CD14-positive monocyte (primary cell): ENCODE data around the gene ARL15. TPM values are rescaled to one million over a fixed set of nuclear protein-coding genes. Genes with fewer than 3 reads are reported as not detected.

Source experiments
- DNase-seq, 3 donors: peaks; one replicate each; pipeline ENCODE4 v3.0.0-alpha.2; 2011 to 2022
- H2AFZ ChIP-seq: 2 replicates; pipeline ENCODE4 v1.6.0; 2012; ENCODE audit warnings: mild to moderate bottlenecking, low read depth, low read length, inconsistent platforms; ENCODE audit not compliant: insufficient read depth, poor library complexity, severe bottlenecking
- H3K27ac ChIP-seq, 2 donors: 1 replicate in 1 of 2; 2 replicates in 1 of 2; pipeline ENCODE4 v1.5.1; 2012 to 2013; ENCODE audit warnings: low read length in 2 of 2, control low read depth in 1 of 2, inconsistent platforms in 1 of 2, low read depth in 1 of 2, mild to moderate bottlenecking in 1 of 2
- H3K27me3 ChIP-seq, 2 donors: one replicate each; pipeline versions ENCODE4 v1.6.0 to v1.6.1; 2011 to 2013; ENCODE audit warnings: low read length in 2 of 2; ENCODE audit not compliant: control insufficient read depth in 2 of 2, insufficient read depth in 2 of 2
- H3K36me3 ChIP-seq, 2 donors: replicated peaks in 1 of 2; 1 replicate in 1 of 2; 2 replicates in 1 of 2; pipeline versions ENCODE4 v1.5.1 to v1.6.1; 2012 to 2013; ENCODE audit warnings: low read length in 2 of 2, control low read depth in 1 of 2, inconsistent platforms in 1 of 2, mild to moderate bottlenecking in 1 of 2; ENCODE audit not compliant: insufficient read depth in 2 of 2, control insufficient read depth in 1 of 2
- H3K4me1 ChIP-seq, 2 donors: 1 replicate in 1 of 2; 2 replicates in 1 of 2; pipeline versions ENCODE4 v1.5.1 to v1.6.1; 2012 to 2013; ENCODE audit warnings: low read length in 2 of 2, control low read depth in 1 of 2, inconsistent platforms in 1 of 2, mild to moderate bottlenecking in 1 of 2, moderate library complexity in 1 of 2; ENCODE audit not compliant: insufficient read depth in 2 of 2, control insufficient read depth in 1 of 2
- H3K4me2 ChIP-seq: replicated peaks from 2 replicates; pipeline ENCODE3; 2012; ENCODE audit warnings: low read length, moderate library complexity, mild to moderate bottlenecking; ENCODE audit not compliant: poor library complexity, severe bottlenecking; ENCODE audit errors: extremely low read depth
- H3K4me3 ChIP-seq, 3 experiments: fragments of 200-600 bp in 1 of 3; sonication (generic) in 1 of 3; replicated peaks in 1 of 3; 1 replicate in 2 of 3; 2 replicates in 1 of 3; pipeline ENCODE4 v1.5.1; 2011 to 2013; ENCODE audit warnings: low read length in 3 of 3, mild to moderate bottlenecking in 3 of 3, control low read depth in 2 of 3, low read depth in 2 of 3, inconsistent platforms in 1 of 3, moderate library complexity in 1 of 3
- H3K79me2 ChIP-seq: 2 replicates; pipeline ENCODE4 v1.6.0; 2012; ENCODE audit warnings: mild to moderate bottlenecking, control low read depth, inconsistent platforms, low read length, moderate library complexity; ENCODE audit not compliant: insufficient read depth
- H3K9ac ChIP-seq: 2 replicates; pipeline ENCODE4 v1.6.0; 2017; ENCODE audit warnings: low read length, mild to moderate bottlenecking; ENCODE audit not compliant: insufficient read depth, poor library complexity, severe bottlenecking
- H3K9me3 ChIP-seq, 2 donors: replicated peaks in 1 of 2; 1 replicate in 1 of 2; 2 replicates in 1 of 2; pipeline versions ENCODE4 v1.5.1 to v1.6.1; 2012 to 2013; ENCODE audit warnings: low read length in 2 of 2, control low read depth in 1 of 2; ENCODE audit not compliant: control insufficient read depth in 1 of 2, insufficient read depth in 1 of 2
- H4K20me1 ChIP-seq: 2 replicates; pipeline ENCODE4 v1.6.0; 2012; ENCODE audit warnings: mild to moderate bottlenecking, low read length, control low read depth, moderate library complexity; ENCODE audit not compliant: insufficient read depth
- H3K27ac Mint-ChIP-seq, 7 donors: one replicate each; pipeline ENCODE4 v1.8.0; 2020; ENCODE audit warnings: mild to moderate bottlenecking in 7 of 7, mixed read lengths in 7 of 7, moderate library complexity in 6 of 7, inconsistent platforms in 2 of 7
- H3K27me3 Mint-ChIP-seq, 3 donors: one replicate each; pipeline ENCODE4 v1.8.0; 2021 to 2022; ENCODE audit warnings: low read depth in 3 of 3, mild to moderate bottlenecking in 3 of 3, mixed read lengths in 3 of 3, moderate library complexity in 3 of 3, inconsistent platforms in 1 of 3
- H3K36me3 Mint-ChIP-seq, 2 donors: one replicate each; pipeline ENCODE4 v1.8.0; 2020; ENCODE audit warnings: mixed read lengths in 2 of 2, inconsistent platforms in 1 of 2, mild to moderate bottlenecking in 1 of 2
- H3K4me1 Mint-ChIP-seq: one replicate; pipeline ENCODE4 v1.8.0; 2020; ENCODE audit warnings: mild to moderate bottlenecking, mixed read lengths
- H3K4me3 Mint-ChIP-seq, 2 donors: one replicate each; pipeline ENCODE4 v1.8.0; 2020; ENCODE audit warnings: mild to moderate bottlenecking in 2 of 2, mixed read lengths in 2 of 2, moderate library complexity in 1 of 2
- H3K9me3 Mint-ChIP-seq, 7 donors: one replicate each; pipeline ENCODE4 v1.8.0; 2020 to 2022; ENCODE audit warnings: mixed read lengths in 7 of 7, mild to moderate bottlenecking in 6 of 7, moderate library complexity in 6 of 7, inconsistent platforms in 2 of 7
- WGBS: methylation state at CpG from one replicate; pipeline ENCODE4 v1.1.5; 2013; ENCODE audit warnings: missing lambda C conversion rate; ENCODE audit not compliant: insufficient coverage; 5-methylcytosine and 5-hydroxymethylcytosine counted together
- intact Hi-C, 2 donors: fragments of 100-400 bp; cut with micrococcal nuclease; formaldehyde crosslinking; loops; one replicate each; pipeline versions ENCODE4 v1.15.0 to v1.15.1; 2023
- polyA plus RNA-seq, 3 donors: library from polyadenylated mRNA; depleted of rRNA in 1 of 3; unstranded in 2 of 3; stranded (reverse) in 1 of 3; fragments of 300-500 nt in 2 of 3; fragments of >200 nt in 1 of 3; fragmentation: Illumina TruSeq in 2 of 3; gene quantifications; 1 replicate in 2 of 3; 2 replicates in 1 of 3; pipeline ENCODE4 v1.2.3, GENCODE V29; 2012 to 2021
- TF ChIP-seq, protein P1 (sequence below): fragments of 200-600 bp; IDR thresholded peaks from one replicate; pipeline ENCODE4 v1.8.0; 2022; ENCODE audit warnings: antibody characterized with exemption, mild to moderate bottlenecking

Gene ARL15
- polyA plus RNA-seq, 3 donors: 10.5 to 27.6 (median 18.0) TPM

DNA sequence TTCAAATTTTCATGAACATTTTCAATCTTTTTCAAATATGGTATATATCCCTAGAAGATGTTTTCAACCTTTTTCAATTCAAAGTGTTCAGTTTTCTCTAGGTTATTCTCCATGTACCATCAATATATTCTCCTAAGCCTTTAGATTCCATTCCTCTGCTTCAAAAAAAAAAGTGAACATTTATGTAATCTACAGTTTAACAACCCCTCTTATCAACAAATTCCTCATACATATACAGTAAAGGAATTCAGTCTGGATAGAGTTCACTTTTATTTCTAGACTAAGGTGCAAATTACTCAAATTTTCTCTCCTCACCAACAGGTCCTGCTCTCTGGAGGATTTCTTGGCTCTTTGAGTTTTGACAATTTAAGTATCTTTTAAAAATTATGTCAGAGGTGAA is 150.0 kb downstream of the ARL15 start:
- H3K4me2 ChIP-seq: no peak overlapping the region
- peaks cover 5% of the 10 kb centered on the region for H3K4me1 Mint-ChIP-seq

GRCh38 chr5:54159893-54160195 is 150.5 kb downstream of the ARL15 start:
- peaks cover 7 to 9% of the 10 kb centered on the region in 2 donors for H3K36me3 Mint-ChIP-seq
- intact Hi-C loops: no loop called here
- H3K4me3 ChIP-seq: no peak overlapping the region
- H3K4me2 ChIP-seq: no peak overlapping the region
- no peak overlapping the region for H3K9ac ChIP-seq
- no peak for DNase-seq
- no peak overlapping the region for H3K4me3 Mint-ChIP-seq
- peaks cover 5% of the 10 kb centered on the region for H3K4me1 Mint-ChIP-seq
- peaks cover 0 to 2% (median 0%) of the 10 kb centered on the region in 7 donors for H3K9me3 Mint-ChIP-seq
- peak overlapping the region in 2 of 7 donors; percentile 2 to 52 for H3K27ac Mint-ChIP-seq
- peaks cover 5 to 11% of the 10 kb centered on the region in 2 donors for H3K36me3 ChIP-seq
- H4K20me1 ChIP-seq: no peaks in the 10 kb centered on the region
- H3K27me3 ChIP-seq: no peaks in the 10 kb centered on the region
- no peaks in the 10 kb centered on the region for H3K79me2 ChIP-seq
- H2AFZ ChIP-seq: no peak overlapping the region
- WGBS: no CpG with 5 or more reads among the region's 2 CpGs
- peaks cover 0 to 11% of the 10 kb centered on the region in 2 donors for H3K4me1 ChIP-seq
- TF ChIP-seq, protein P1, sequence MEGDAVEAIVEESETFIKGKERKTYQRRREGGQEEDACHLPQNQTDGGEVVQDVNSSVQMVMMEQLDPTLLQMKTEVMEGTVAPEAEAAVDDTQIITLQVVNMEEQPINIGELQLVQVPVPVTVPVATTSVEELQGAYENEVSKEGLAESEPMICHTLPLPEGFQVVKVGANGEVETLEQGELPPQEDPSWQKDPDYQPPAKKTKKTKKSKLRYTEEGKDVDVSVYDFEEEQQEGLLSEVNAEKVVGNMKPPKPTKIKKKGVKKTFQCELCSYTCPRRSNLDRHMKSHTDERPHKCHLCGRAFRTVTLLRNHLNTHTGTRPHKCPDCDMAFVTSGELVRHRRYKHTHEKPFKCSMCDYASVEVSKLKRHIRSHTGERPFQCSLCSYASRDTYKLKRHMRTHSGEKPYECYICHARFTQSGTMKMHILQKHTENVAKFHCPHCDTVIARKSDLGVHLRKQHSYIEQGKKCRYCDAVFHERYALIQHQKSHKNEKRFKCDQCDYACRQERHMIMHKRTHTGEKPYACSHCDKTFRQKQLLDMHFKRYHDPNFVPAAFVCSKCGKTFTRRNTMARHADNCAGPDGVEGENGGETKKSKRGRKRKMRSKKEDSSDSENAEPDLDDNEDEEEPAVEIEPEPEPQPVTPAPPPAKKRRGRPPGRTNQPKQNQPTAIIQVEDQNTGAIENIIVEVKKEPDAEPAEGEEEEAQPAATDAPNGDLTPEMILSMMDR: no peak
- peaks cover 0 to 3% (median 0%) of the 10 kb centered on the region in 3 donors for H3K27me3 Mint-ChIP-seq
- peak overlapping the region in 1 of 2 donors; percentile 17 for H3K27ac ChIP-seq
- H3K9me3 ChIP-seq: no peaks in the 10 kb centered on the region

More for the DNA sequence above, 150.0 kb downstream of the ARL15 start:
- no peak overlapping the region for H3K4me3 ChIP-seq
- peak overlapping the region in 2 of 7 donors; percentile 2 to 16 for H3K27ac Mint-ChIP-seq
- peaks cover 7 to 10% of the 10 kb centered on the region in 2 donors for H3K36me3 Mint-ChIP-seq
- DNase-seq: no peak
- TF ChIP-seq, protein P1: no peak
- H3K27me3 ChIP-seq: no peaks in the 10 kb centered on the region
- H3K9ac ChIP-seq: no peak overlapping the region
- H4K20me1 ChIP-seq: no peaks in the 10 kb centered on the region
- intact Hi-C loops: no loop called here
- no peaks in the 10 kb centered on the region for H3K9me3 ChIP-seq
- peaks cover 5 to 11% of the 10 kb centered on the region in 2 donors for H3K36me3 ChIP-seq
- no peak overlapping the region for H3K27ac ChIP-seq
- peaks cover 0 to 3% (median 0%) of the 10 kb centered on the region in 7 donors for H3K9me3 Mint-ChIP-seq
- peaks cover 0 to 11% of the 10 kb centered on the region in 2 donors for H3K4me1 ChIP-seq
- no peaks in the 10 kb centered on the region for H3K79me2 ChIP-seq
- H3K27me3 Mint-ChIP-seq: peaks cover 0 to 3% (median 0%) of the 10 kb centered on the region in 3 donors
- no peak overlapping the region for H3K4me3 Mint-ChIP-seq
- no peak overlapping the region for H2AFZ ChIP-seq
